ENCODE measurements around the gene BRPF1.

Gene BRPF1

GRCh38 chr3:9731206-9732079 is at the start of gene BRPF1:
TSS of gene BRPF1 (plus strand) at chr3:9731735. CDS start at chr3:9734141, 2,406 bp downstream.
- peak; percentile 97 to 98 for DNase-seq

GRCh38 chr3:9682096-9682495 is 49.4 kb upstream of the BRPF1 start:
- no peak for DNase-seq

DNA sequence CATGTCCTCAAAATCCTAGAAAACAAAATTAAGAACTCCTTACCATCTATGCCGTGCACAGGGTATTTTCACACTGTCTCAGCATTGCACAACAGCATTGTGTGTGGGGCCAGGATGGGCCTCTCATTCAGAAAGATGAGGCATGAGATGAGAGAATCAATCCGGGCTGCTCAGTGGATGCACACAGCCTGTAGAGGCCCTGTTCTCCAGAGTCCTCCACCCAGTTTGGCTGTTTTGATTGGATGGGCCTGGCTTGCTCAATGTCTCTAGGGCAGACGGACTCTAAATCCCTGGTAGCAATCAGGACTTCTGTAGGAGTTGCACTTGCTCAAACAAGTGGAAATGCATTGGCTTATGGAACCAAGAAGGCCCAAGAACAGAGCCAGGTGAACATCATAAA is 48.1 kb upstream of the BRPF1 start:
- no peak for DNase-seq

DNA sequence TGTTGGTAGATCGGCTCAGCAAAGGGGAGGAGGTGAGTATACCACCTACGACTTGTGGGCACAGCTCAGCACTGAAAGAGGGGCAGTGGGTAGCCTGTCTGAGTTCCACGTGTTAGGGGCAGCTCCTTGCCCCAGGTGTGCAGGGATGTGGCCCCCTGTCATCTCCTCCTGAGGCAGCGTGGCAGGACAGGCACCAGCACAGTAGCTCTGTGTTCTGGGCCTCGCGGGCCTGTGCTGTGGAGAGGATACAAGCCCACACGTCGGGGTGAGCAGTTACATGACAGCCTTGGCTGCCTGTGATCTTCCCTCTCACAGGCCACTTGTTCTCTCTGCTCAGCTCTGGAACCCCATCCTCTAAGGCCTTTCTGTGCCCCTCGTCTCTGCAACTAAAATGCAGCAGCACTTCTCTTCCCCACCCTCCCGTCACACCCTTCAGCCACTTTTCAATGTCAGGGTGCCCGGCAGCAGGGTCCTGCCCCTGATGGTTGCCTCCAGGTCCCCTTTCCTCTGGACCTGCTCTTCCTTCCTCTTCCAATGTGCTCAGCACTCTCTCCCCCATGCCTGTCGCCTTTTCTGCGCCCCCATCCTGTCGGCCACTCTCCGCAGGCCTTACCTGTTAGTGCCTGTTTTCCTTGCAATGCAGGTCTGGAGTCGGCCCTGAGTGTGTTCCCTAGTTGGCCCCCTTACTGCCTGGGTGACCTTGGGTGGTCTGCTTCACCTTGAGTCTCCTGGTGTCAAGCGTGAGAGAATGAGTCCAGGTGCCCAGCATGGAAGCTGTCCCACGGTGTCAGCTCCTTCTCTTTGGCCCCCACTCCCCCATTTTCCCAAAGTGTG is 46.1 kb upstream of the BRPF1 start:
- no peak for DNase-seq

GRCh38 chr3:9686050-9686550 is 45.4 kb upstream of the BRPF1 start:
- no peak for DNase-seq

DNA sequence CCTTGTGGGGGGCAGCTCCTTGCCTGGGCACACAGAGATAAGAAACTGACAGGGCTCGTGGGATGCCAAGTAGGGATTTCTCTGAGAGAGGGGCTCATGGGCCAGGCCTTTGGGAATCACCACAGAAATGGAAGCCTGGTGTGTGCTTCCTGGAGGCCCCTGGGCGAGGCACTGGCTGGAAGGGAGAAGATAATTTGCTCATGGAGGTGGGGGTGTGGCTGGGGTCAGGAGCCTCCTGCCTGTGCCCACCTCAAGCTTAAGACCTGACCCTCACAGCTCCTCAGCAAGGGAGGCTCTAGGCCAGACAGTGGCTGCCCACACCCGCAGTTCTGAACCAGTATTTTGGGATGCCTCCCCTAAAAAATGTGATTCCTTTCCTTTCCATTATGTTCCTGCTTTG is 44.8 kb upstream of the BRPF1 start:
- no peak for DNase-seq

GRCh38 chr3:9687514-9687913 is 44.0 kb upstream of the BRPF1 start:
- DNase-seq: no peak

DNA sequence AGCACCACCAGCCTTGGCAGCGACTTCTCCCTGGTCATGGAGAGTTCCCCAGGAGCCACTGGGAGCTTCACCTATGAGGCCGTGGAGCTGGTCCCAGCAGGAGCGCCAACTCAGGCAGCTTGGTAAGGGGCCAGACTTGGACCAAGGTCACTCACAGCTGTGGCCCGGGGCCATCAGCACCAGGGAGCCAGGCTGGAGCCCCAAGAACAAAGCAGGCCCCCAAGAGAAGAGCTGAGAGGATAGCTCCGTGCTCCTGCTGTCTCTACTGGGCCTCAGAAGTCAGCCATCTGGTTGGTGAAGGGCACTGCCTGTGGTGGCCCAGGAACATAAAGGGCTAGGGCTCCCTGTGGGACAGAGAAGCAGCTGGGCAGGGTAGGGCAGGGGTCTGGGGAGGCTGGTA is 42.6 kb upstream of the BRPF1 start:
- no peak for DNase-seq

DNA sequence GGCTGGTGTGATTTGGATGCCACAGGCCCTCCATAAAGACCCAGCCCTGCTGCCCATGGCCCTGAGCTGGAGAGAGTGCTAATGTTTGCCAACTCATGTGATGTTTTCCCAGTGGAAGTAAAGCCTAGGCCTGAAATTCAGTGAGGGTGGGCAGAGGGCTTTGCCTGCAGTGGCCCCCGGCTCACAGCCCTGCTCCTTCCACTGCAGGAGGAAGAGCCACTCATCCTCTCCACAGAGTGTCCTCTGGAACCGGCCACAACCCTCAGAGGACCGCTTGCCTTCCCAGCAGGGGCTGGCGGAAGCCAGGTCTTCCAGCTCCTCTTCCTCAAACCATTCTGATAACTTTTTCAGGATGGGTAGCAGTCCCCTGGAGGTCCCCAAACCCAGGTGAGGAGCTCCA is 41.8 kb upstream of the BRPF1 start:
- no peak for DNase-seq

DNA sequence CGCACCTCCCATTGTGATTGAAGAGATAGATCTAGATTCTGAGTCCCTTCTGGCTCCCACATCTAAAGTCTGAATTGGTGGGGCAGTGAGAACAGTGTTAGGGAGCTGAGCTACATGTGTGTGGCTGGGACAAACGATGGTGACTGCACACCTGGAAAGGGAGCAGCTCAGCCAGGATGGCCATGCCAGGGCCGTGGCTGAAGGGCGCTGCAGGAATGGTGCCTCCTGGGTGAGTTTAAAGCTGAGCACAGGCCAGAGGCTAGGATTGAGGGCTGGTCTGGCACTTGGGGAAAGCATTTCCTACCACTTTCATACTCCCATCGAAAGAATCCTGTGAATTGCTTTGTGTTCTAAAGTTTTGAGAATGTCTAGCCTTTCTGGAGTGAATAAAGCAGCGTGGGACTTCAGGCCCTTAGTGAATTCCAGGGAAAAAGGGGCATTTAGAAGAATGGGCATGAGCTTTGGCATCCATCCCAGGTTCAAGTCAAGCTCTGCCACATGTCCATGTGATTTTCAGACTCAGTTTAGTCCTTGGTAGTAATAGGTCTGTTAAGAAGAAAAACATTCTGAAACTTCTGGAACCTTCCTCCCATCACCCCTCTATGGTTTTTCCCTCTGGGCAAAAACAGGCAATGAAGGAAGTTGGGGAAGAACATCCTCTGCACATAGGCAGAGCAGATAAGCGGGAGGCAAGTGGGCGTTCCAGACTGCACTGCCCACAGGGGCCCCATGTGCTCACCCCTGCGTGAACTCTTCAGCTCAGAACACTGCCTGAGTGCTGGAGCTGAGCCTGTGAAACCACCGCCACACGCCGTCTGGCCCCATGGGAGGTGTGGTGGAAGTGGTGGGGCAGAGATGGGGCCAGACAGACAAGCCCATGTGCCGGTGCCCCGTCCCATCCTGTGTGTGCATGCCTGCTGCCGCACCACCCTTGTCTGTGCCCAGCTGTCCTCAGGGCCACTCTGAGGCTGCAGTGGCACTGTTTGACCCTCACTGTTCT is 40.8 kb upstream of the BRPF1 start:
- DNase-seq: no peak

DNA sequence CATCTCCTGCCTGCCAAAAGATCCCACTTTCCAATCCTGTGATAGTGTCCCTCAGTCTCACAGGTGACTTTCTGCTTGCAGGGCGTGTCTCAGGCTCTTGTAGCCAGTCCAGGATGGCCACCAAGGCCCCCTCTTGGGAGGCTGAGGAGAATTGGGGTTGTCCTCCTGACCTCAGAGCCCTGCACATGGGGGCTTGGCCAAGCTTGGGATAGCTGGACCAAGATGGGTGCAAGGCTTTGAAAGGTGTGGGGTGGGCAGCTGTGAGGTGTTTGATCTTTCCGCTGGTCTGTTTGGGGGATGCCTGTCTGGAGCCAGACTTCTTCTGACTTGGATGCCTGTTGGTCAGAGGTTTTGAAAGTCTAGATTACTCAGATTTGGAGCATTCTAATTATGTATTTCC is 39.9 kb upstream of the BRPF1 start:
- DNase-seq: no peak

- no peak for DNase-seq
These were observed 39.1 kb upstream of the BRPF1 start for GRCh38 chr3:9692416-9692815.

DNA sequence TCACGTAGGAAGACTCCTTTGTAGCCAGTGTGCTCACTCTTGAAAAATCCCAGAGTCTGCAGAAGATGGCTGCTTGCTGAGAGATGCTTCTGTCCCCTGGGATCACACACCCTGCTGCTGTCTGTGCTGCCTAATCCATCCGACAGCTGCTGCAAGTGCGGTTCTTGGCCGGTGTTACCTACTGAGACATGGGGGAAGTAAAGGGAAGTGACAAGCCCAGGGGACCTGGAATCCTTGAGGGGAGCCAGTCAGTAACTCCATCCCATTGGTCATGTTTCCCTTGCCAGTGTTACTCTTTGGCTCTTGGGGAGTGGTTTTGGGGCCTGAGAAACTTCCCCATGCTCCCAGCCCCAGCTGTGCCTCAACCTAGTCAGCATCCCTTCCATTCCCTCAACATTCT is 36.2 kb upstream of the BRPF1 start:
- DNase-seq: no peak

- no peak for DNase-seq
These were observed 35.8 kb upstream of the BRPF1 start for GRCh38 chr3:9695746-9696145.

- no peak for DNase-seq
These were observed 34.9 kb upstream of the BRPF1 start for GRCh38 chr3:9696480-9697220.

- no peak for DNase-seq
These were observed 33.6 kb upstream of the BRPF1 start for GRCh38 chr3:9697892-9698291.

- no peak for DNase-seq
These were observed 33.2 kb upstream of the BRPF1 start for GRCh38 chr3:9698293-9698692.

GRCh38 chr3:9700536-9700935 is 31.0 kb upstream of the BRPF1 start:
- DNase-seq: no peak

DNA sequence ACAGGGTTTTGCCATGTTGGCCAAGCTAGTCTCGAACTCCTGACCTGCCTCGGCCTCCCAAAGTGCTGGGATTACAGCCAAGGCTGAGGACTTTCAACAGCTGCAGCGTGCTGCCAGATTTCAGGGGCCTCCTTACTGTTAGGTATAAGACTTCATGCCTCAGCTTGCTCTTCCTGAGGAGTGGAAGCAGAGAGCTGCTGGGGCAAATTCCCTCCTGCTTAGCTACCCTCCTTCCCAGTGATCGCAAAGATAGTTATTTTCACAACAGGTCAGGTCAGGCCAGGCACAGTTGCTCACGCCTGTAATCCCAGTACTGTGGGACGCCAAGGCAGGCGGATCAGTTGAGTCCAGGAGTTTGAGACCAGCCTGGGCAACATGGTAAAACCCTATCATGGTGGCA is 30.5 kb upstream of the BRPF1 start:
- no peak for DNase-seq

DNA sequence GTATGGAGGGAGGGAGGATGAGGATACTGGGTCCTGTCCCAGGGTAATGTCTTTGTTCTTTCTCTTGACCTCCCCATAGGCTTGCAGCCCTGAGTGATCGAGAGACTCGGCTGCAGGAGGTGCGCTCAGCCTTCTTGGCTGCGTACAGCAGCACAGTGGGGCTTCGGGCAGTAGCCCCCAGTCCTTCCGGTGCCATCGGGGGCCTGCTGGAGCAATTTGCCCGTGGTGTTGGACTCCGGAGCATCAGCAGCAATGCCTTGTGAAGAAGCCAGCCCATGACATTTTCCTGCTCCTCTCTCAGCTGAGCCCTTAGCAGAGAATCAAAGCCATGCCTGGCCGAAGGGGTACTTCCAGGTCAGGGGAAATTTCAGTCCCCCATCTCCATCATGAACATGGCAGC is 29.8 kb upstream of the BRPF1 start:
- DNase-seq: no peak

DNA sequence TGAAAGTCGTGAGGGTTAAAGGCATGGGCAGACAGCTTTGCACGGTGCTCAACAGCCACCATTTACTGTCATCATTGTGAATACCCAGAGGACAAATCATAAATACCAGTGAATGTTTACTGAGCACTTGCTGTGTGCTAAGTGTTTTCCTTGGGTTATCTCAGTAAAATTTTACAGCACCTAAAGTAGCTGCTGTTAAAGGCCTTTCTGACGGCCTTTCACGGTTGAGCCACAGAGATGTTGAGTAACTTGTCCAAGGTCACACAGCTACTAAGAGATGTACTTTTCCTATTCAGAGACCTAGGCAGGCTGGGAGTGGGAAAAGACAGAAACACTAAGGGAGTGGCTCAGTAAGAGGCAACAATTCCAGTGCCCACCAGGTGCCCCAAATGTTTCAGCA is 28.3 kb upstream of the BRPF1 start:
- DNase-seq: no peak
